ENCODE measurements around the gene ABO. TPM values are rescaled to one million over a fixed set of nuclear protein-coding genes. Genes with fewer than 3 reads are reported as not detected.
"Not testable (repeated sequence)": the region's sequence is repeated elsewhere in the genome, so short reads cannot be mapped to it uniquely, and the experiment has no call there.

The ABO gene
- total RNA-seq, 1 donor from 2014 or later: 3.7 TPM

- Mint-ChIP-seq H3K9me3 (no peaks in the 10 kb centered on the region), H3K27me3 (peaks cover 23% of the 10 kb centered on the region), H3K36me3 (no peaks in the 10 kb centered on the region), H3K27ac (no peak overlapping the region), H3K4me1 (ENCODE audit: unreplicated experiment) (no peaks in the 10 kb centered on the region), H3K4me3 (no peak overlapping the region)
- DNase-seq (ENCODE audit: extremely low spot score, unreplicated experiment): peak; percentile 62
- no peak for TF ChIP-seq CTCF (conservative IDR thresholded peaks at IDR 0.05)
Observed at GRCh38 chr9:133207540-133208170, 67.3 kb downstream of the ABO start.

- Mint-ChIP-seq H3K4me1 (ENCODE audit: unreplicated experiment) (no peaks in the 10 kb centered on the region), H3K9me3 (no peaks in the 10 kb centered on the region), H3K27ac (no peak overlapping the region), H3K36me3 (no peaks in the 10 kb centered on the region), H3K27me3 (peaks cover 21% of the 10 kb centered on the region), H3K4me3 (no peak overlapping the region)
- TF ChIP-seq CTCF (conservative IDR thresholded peaks at IDR 0.05): no peak
- DNase-seq (ENCODE audit: extremely low spot score, unreplicated experiment): peak; percentile 60
Observed at GRCh38 chr9:133207021-133207531, 67.9 kb downstream of the ABO start.

- H3K36me3 Mint-ChIP-seq: no peaks in the 10 kb centered on the region
- no peak overlapping the region for H3K27ac Mint-ChIP-seq
- TF ChIP-seq CTCF (conservative IDR thresholded peaks at IDR 0.05): no peak
- H3K4me3 Mint-ChIP-seq: no peak overlapping the region
- peak; percentile 67 for DNase-seq (ENCODE audit: extremely low spot score, unreplicated experiment)
- H3K27me3 Mint-ChIP-seq: peaks cover 19% of the 10 kb centered on the region
- no peaks in the 10 kb centered on the region for H3K4me1 Mint-ChIP-seq (ENCODE audit: unreplicated experiment)
- no peaks in the 10 kb centered on the region for H3K9me3 Mint-ChIP-seq
Observed at GRCh38 chr9:133205996-133206931, 68.7 kb downstream of the ABO start.

GRCh38 chr9:133205481-133205887 lies 69.5 kb downstream of the ABO start:
- H3K9me3 Mint-ChIP-seq; H3K36me3 Mint-ChIP-seq; H3K4me1 Mint-ChIP-seq (ENCODE audit: unreplicated experiment); H3K4me3 Mint-ChIP-seq; H3K27ac Mint-ChIP-seq: not testable (repeated sequence)
- H3K27me3 Mint-ChIP-seq: peaks cover 14% of the 10 kb centered on the region
- DNase-seq (ENCODE audit: extremely low spot score, unreplicated experiment): peak; percentile 62

Other genes with a start within 250 kb of the ABO start
- 64.3 and 83.6 TPM in 2 replicates for gene GTF3C5, start 244.2 kb downstream of the ABO start, total RNA-seq (ENCODE audit: low replicate concordance)
- 4.5 and 4.9 TPM in 2 replicates for gene CEL, start 213.2 kb downstream of the ABO start, total RNA-seq (ENCODE audit: low replicate concordance)
- gene RALGDS, start 154.0 kb downstream of the ABO start, total RNA-seq (ENCODE audit: low replicate concordance): 64.8 and 86.3 TPM in 2 replicates
- 21.0 and 54.9 TPM in 2 replicates for gene GBGT1, start 111.3 kb downstream of the ABO start, total RNA-seq (ENCODE audit: low replicate concordance)
- not detected in 2 replicates for gene OBP2B, start 66.0 kb downstream of the ABO start, total RNA-seq (ENCODE audit: low replicate concordance)
- 24.9 and 26.5 TPM in 2 replicates for gene SURF6, start 61.0 kb upstream of the ABO start, total RNA-seq (ENCODE audit: low replicate concordance)
- gene MED22, start 72.9 kb upstream of the ABO start, total RNA-seq (ENCODE audit: low replicate concordance): 34.0 and 38.2 TPM in 2 replicates
- 2,442 and 2,715 TPM in 2 replicates for gene RPL7A, start 73.0 kb upstream of the ABO start, total RNA-seq (ENCODE audit: low replicate concordance)
- gene SURF1, start 81.3 kb upstream of the ABO start, total RNA-seq (ENCODE audit: low replicate concordance): 40.8 and 46.9 TPM in 2 replicates
- gene SURF2, start 81.3 kb upstream of the ABO start, total RNA-seq (ENCODE audit: low replicate concordance): 21.3 and 23.5 TPM in 2 replicates
- 173 and 224 TPM in 2 replicates for gene SURF4, start 100.9 kb upstream of the ABO start, total RNA-seq (ENCODE audit: low replicate concordance)
- 1.00 and 3.9 TPM in 2 replicates for gene STKLD1, start 101.2 kb upstream of the ABO start, total RNA-seq (ENCODE audit: low replicate concordance)
- 26.5 and 28.9 TPM in 2 replicates for gene REXO4, start 142.8 kb upstream of the ABO start, total RNA-seq (ENCODE audit: low replicate concordance)
- gene ADAMTS13, start 147.2 kb upstream of the ABO start, total RNA-seq (ENCODE audit: low replicate concordance): 4.4 and 12.9 TPM in 2 replicates
- gene CACFD1, start 184.8 kb upstream of the ABO start, total RNA-seq (ENCODE audit: low replicate concordance): 45.6 and 51.9 TPM in 2 replicates
- 8.2 and 9.7 TPM in 2 replicates for gene SLC2A6, start 203.9 kb upstream of the ABO start, total RNA-seq (ENCODE audit: low replicate concordance)
- not detected in 2 replicates for gene MYMK, start 249.8 kb upstream of the ABO start, total RNA-seq (ENCODE audit: low replicate concordance)

Data from type B pancreatic cell (in vitro differentiated cells).